AG04449 (cell line): ENCODE data around the gene PTPRK.

Experiments
- CTCF ChIA-PET: fragments of 350-600 bp; formaldehyde crosslinking; extraction: SDS; loops from one replicate; lab custom pipeline; 2021; ENCODE audit warnings: antibody characterized with exemption; lab: Yijun Ruan, JAX
- POLR2A ChIA-PET: fragments of 400-600, 350-600 bp; formaldehyde crosslinking; extraction: SDS; loops from one replicate; lab custom pipeline; 2020; ENCODE audit warnings: antibody characterized with exemption, inconsistent platforms; lab: Yijun Ruan, JAX
- DNase-seq: peaks from one replicate; pipeline ENCODE4 v3.0.0-alpha.2; 2010; ENCODE audit warnings: low read depth, low spot score
- H3K4me3 ChIP-seq: 2 replicates; pipeline ENCODE4 v1.5.1; 2011; ENCODE audit warnings: low read depth, mild to moderate bottlenecking, control low read depth, low read length
- CTCF ChIP-seq: IDR thresholded peaks from one replicate; pipeline ENCODE4 v1.5.1; 2011; ENCODE audit warnings: mild to moderate bottlenecking, moderate library complexity, low read length, control low read depth, inconsistent platforms; ENCODE audit not compliant: insufficient read depth; ENCODE audit errors: missing control alignments

Gene PTPRK

GRCh38 chr6:128519132-128519930, 1.1 kb downstream of the PTPRK start:
- POLR2A ChIA-PET: interaction anchor here (1.7 kb wide), 1 partner anchor 194 kb away, joined by 5 read pairs; no protein-coding TSS in a partner anchor
- CTCF ChIA-PET: interaction anchor here (0.6 to 6.5 kb wide), 17 partner anchors 7 to 783 kb away, joined by 3 to 31 read pairs (median 3); no protein-coding TSS in a partner anchor
- peak; percentile 21 for TF ChIP-seq CTCF
- H3K4me3 ChIP-seq: peak overlapping the region; percentile 90
- DNase-seq: no peak

DNA sequence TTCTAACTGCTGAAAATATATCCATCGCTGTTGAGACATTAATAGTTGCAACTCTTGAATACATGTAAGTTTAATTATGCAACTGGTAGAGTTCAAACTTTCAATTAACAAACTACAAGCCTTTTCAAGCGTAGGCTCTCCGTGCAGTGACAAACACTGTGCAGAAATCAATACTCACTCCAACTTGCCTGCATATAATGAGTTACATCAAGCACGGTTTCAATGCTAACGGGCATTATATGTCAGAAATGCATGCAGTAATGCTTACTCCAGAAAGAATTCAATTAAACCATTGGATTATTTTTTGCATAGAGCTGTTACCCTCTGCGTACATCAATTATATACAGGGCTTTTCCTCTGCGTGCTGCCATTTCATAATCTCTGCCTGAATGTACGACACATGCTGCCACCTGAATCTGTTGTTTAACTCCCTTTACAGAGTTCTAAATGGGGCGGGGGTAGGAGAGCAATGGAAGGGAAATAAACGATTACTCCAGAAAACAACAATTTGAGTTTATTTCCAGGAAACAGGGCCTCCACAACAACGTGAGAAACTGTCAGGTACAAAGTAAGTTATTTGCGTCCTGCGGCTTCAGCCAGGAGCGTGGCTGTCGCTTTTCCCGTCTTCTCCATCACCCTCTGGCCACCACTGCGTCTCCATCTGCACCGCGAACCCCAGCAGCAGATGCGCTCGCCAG, 1.8 kb downstream of the PTPRK start:
- no peak for DNase-seq
- H3K4me3 ChIP-seq: peak overlapping the region; percentile 90
- TF ChIP-seq CTCF: no peak
- ChIA-PET CTCF (interaction anchor here (0.6 to 6.5 kb wide), 3 partner anchors 212 to 782 kb away, joined by 3 to 31 read pairs (median 3); no protein-coding TSS in a partner anchor), POLR2A (no interaction called here)

GRCh38 chr6:128517124-128517523, 3.3 kb downstream of the PTPRK start:
- no peak overlapping the region for H3K4me3 ChIP-seq
- POLR2A ChIA-PET: no interaction called here
- DNase-seq: no peak
- CTCF ChIA-PET: interaction anchor here (0.5 to 6.5 kb wide), 6 partner anchors 8 to 662 kb away, joined by 3 to 31 read pairs (median 4); no protein-coding TSS in a partner anchor
- TF ChIP-seq CTCF: no peak

DNA sequence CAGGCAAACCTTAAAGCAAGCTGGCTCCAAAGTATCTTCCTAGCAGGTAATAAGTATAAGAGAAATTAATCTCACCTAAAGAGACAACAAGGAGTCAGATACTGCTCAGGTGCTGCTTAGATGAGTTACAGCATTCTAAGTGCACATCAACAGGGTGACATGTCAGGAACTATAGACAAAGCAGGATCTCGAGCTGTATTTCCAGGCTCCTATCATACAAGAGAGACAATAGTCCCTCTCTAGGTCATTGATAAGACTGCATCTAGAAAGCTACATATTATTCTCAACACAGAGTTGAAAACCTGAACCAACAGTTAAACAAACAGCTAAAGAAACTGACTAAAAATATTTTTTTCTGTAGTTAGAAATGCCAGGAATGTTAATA, 3.9 kb downstream of the PTPRK start:
- DNase-seq: no peak

DNA sequence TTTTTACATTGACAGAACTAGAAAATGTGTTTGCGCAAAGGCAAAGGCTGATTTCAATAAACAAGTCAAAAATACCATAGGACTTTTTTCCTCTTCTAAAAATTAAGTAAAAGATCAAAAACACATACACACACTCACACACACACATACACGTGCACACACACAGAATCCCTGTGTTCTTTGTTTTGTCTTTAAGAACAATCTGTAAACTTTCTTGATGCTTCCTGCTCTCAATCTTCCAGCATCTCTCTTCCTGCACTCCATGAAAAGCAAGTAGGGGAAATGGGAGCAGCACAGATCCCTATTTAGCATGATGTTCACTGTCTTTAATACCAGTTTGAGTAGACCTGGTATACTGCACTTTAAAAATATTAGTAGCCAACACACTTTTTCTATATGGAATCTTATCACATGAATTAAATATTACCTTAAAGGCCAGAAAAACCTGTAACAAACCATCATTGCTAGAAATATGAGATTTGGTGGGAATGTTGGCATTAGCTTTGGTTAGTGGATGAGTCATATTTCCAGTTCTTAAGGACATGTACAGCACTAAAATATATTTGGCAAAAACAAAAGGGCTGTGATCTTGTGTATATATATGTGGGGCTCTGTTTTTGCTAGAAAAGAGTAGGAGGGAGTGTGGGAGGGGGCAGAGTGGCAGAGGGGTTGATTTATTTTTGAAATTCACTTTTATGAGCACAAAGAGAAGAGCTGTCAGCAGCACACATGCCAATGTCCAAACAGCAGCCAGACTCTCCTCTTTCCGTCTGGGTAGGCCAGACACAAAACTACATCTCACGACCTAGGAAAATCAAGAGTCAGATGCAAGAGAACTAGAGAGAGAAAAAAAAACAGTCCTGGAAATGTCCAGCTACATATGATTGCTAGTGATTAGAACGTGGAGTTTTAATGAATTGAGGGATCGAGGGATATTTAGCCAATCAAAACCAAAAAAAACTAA, 4.6 kb downstream of the PTPRK start:
- no peak overlapping the region for H3K4me3 ChIP-seq
- CTCF ChIA-PET: interaction anchor here (0.8 to 6.5 kb wide), 5 partner anchors 9 to 661 kb away, joined by 4 to 31 read pairs (median 4); no protein-coding TSS in a partner anchor

More for the DNA sequence above, 3.9 kb downstream of the PTPRK start:
- no peak overlapping the region for H3K4me3 ChIP-seq
- POLR2A ChIA-PET: no interaction called here
- CTCF ChIA-PET: interaction anchor here (0.5 to 6.5 kb wide), 6 partner anchors 8 to 662 kb away, joined by 3 to 31 read pairs (median 4); no protein-coding TSS in a partner anchor
- TF ChIP-seq CTCF: peak; percentile 21

More for the DNA sequence above, 4.6 kb downstream of the PTPRK start:
- POLR2A ChIA-PET: no interaction called here
- DNase-seq: no peak
- no peak for TF ChIP-seq CTCF
